Measurements from ENCODE around the gene B3GNT9.
A peak's percentile ranks its signal among the peaks of the same experiment; 100 is the strongest.

Gene B3GNT9

DNA sequence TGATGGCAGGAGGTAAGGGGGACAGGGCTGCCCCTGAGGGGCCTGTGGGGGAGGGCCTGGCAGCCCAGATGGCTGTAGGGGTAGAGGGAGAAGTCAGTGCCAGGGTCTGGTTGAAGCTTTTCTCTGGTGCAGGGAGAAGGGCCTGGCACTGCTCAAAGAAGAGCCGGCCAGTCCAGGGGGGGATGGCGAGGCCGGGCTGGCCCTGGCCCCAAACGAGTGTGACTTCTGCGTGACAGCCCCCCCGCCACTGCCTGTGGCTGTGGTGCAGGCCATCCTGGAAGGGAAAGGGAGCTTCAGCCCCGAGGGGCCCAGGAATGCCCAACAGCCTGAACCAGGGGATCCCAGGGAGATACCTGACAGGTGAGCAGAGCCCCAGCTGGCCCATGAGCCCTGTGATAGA is 16.8 kb upstream of the B3GNT9 start:
- no peak for DNase-seq (ENCODE audit: low spot score)

GRCh38 chr16:67166598-67167168 is 15.9 kb upstream of the B3GNT9 start:
- no peak for DNase-seq (ENCODE audit: low spot score)

GRCh38 chr16:67166110-67166547 is 15.3 kb upstream of the B3GNT9 start:
- no peak for DNase-seq (ENCODE audit: low spot score)

- no peak for DNase-seq (ENCODE audit: low spot score)
These were observed 14.6 kb upstream of the B3GNT9 start for GRCh38 chr16:67165121-67166078.

DNA sequence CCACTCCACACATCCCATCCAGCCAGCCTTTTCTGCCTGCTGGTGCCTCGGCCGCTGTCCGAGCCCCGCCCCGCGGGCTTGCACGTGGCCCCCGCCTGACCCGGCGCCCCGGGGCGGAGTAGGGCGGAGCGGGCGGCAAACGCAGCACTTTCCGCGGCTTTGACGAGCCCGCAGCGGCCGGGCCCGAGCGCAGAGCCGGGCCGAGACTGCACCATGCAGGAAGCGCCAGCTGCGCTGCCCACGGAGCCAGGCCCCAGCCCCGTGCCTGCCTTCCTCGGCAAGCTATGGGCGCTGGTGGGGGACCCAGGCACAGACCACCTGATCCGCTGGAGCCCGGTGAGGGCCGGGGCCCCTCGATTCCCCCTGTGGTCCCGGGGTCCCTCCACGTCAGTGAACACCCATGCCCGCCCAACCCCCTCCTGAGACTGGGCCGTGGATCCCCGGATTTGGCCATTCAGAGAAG is 13.8 kb upstream of the B3GNT9 start, which contains the start of gene HSF4:
Gene HSF4, plus strand, starts transcription at position 147 of the 463 bp plus-strand sequence. Its CDS starts 67 bp downstream, at position 214.
- no peak for DNase-seq (ENCODE audit: low spot score)

DNA sequence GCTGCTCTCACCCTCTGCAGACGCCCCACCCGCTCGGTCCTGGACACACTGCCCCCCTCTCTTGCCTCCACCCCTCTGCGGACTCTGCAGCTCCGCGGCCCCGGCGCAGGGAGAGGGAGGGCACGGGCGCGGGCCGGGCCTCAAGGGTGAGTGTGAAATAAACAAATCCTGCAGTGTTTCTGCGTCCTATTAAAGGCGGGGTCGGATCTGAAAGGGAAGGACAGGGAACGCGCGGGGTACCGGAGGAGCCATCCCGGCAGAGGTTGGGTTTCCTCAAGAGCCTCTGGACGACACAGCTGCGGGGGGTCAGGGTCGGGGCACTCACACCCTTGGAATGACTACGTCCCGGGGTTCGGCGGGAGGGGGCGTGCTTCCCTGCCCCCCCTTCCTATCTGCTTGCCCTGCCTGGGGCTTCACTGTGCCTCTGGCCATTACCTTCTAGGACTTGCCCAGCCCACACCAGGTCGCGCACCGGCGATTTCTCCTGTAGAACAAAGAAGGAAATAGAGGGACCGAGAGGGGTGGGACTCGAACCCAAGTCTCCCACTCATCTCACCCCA is 13.3 kb upstream of the B3GNT9 start:
- no peak for DNase-seq (ENCODE audit: low spot score)

GRCh38 chr16:67163164-67163998 is 12.6 kb upstream of the B3GNT9 start:
- no peak for DNase-seq (ENCODE audit: low spot score)

- no peak for DNase-seq (ENCODE audit: low spot score)
These were observed 11.8 kb upstream of the B3GNT9 start for GRCh38 chr16:67162506-67163163.

GRCh38 chr16:67161595-67162058 is 10.8 kb upstream of the B3GNT9 start:
- DNase-seq (ENCODE audit: low spot score): no peak

DNA sequence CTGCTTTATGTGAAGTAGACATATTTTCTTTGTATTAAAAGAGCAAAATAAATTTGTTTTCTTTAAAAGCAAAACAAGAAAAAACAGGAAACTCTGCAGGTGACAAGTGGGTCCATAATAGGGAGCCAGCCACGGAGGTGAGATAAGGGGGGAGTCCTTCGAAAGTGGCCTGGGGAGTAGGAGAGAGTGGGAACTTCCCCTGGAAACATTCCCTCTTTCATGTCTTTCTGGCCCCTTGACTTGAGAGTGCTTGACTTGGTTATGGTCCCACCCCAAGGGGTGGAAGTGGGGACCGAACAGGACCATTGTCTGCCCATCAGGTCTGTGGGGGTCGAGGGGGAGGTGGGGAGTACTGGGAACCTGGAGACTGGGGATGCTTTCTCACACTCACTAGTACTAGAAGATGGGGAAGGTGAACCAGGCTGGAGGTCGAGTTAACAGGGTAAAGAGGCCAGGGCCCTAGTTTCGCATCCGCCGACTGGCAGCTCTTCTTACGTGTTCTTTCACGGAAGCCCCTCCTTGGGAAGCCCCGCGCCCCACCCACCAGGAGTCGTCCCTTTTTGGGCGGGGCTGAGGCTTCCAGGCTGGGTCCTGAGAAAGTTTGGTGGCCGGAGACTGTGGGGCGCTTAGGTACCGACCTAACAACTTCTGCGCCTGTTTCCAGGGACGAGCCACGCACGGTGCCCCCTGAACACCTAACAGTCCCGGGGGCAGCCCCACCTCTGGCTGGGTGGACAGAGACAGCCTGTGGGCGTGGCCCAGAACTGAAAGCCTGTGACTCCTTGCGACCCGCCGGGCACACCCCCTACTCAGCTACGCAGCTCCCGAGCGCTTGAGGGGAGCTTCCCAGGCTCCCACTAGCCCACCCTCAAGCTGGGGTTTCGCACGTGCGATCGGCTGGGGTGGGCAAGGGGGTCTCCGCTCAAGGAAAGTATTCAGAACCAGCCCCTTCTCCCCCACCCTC is 8.1 kb upstream of the B3GNT9 start:
- DNase-seq (ENCODE audit: low spot score): no peak

DNA sequence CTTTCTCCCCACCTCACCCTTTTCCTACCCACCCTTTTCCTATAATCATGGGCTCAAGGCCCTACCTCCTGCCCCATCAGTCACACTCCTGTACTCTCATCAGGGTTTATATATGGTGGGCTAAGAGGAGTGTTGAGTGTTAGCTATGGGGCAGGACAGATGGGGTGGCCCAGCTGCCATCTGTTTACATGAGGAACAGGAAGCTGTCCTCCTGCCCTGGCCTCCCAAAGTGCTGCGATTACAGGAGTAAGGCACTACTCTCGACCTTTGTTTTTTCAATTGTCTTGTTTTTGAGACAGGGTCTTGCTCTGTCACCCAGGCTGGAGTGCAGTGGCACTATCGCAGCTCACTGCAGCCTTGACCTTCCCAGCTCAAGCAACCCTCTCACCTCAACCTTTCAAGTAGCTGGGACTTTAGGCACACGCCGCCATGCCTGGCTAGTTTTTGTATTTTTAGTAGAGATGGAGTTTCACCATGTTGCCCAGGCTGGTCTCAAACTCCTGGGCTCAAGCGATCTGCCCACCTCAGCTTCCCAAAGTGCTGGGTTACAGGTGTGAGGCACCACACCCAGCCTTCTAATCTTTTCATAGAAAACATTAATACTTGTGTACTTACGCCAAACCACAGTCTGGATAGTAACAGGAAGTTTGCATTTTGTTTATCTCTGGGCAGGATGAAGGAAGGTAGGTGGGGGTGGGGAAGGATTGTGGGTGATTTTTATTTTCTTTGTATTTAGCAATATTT is 7.3 kb upstream of the B3GNT9 start:
- DNase-seq (ENCODE audit: low spot score): no peak

- no peak for DNase-seq (ENCODE audit: low spot score)
These were observed 6.4 kb upstream of the B3GNT9 start for GRCh38 chr16:67157106-67157748.

DNA sequence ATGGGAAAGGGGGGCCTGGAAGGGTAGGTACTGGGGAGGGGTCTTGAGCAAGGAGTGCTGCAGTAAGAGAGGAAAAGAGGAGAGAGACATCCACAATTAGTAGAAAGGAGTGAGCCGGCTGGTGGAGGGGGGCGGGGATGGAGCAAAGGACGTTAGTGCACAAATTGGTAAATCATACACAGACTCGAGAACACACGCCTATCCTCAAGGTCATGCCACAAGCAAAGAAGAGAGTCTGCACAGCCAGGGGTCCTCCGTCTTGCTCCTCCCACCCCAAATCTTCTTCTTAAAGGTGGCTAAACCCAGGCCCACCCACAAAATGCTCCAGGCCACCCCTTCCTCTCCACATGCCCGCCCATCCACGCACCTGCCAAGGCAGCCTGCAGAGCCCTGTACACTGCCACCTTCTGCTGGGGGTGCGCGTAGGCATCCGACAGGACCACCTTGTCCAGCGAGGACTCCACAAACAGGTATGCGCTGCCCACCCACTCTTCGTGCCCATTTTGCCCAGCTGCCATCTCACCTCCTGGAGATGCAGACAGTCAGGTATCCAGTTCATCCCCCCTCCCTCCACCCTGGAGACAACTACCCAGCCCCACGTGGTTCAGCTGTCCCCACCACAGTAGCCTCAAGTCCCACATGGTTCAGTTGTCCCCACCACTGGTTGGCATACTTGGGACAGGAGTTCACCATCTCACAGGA is 5.5 kb upstream of the B3GNT9 start:
- no peak for DNase-seq (ENCODE audit: low spot score)

GRCh38 chr16:67155295-67156142 is 4.7 kb upstream of the B3GNT9 start:
- peak; percentile 92 for DNase-seq (ENCODE audit: low spot score)

DNA sequence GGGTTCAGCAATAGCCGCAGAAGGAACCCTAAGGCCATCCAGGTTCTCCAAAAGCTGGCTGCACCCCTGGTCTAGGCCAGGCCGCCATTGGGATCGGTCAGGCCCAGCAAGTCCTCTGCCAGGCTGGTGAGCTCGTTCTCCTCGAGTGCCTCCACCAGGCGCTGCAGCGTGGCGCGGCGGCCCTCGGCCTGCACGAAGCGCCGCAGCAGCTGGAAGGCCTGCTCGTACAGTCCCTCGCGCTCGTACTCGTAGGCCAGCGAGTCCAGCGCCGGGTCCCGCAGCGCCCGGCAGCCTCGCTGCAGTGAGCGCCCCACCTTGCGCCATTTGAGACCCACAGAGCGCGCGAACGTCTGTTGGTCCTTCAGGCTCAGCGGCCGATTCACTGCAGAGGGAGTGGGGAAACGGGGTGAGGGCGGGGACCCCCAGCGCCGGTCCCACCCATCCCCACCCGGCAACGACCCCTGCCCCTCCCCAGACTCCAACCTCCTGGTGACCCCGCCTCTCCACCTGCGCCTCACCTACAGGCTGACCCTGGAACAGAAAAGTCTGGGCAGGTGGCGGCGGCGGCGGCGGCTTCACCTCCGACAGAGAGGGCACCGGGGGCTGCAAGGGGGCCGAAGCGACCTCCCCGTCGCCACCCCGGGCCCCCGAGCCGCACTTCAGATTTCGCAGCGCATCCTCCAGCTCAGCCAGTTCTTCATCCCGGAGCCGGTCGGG is 3.9 kb upstream of the B3GNT9 start:
- DNase-seq (ENCODE audit: low spot score): no peak

GRCh38 chr16:67151431-67152097 is 766 bp upstream of the B3GNT9 start:
- no peak for DNase-seq (ENCODE audit: low spot score)

Measured in hepatic stellate cell (primary cell).